Pons (tissue), 1 donor: ENCODE measurements around the gene MMP8.

ENCODE experiments used
- DNase-seq: peaks from one replicate; pipeline ENCODE4 v3.0.0-alpha.2; 2016; ENCODE audit warnings: low spot score

Gene MMP8

GRCh38 chr11:102719620-102720277 is 5.0 kb downstream of the MMP8 start:
- no peak for DNase-seq

- DNase-seq: no peak
These were observed 7.5 kb downstream of the MMP8 start for GRCh38 chr11:102717280-102717679.

GRCh38 chr11:102716527-102716926 is 8.2 kb downstream of the MMP8 start:
- no peak for DNase-seq

GRCh38 chr11:102712137-102712536 is 12.6 kb downstream of the MMP8 start:
- DNase-seq: no peak

- no peak for DNase-seq
These were observed 15.4 kb downstream of the MMP8 start for GRCh38 chr11:102709201-102709945.

GRCh38 chr11:102708654-102709053 is 16.1 kb downstream of the MMP8 start:
- DNase-seq: no peak

GRCh38 chr11:102705626-102706025 is 19.1 kb downstream of the MMP8 start, which contains the start of gene MMP27:
Gene MMP27, minus strand, starts transcription at chr11:102705769. Its CDS starts 55 bp downstream, at chr11:102705714.
- DNase-seq: no peak

- no peak for DNase-seq
These were observed 19.9 kb downstream of the MMP8 start for GRCh38 chr11:102704841-102705240.

- DNase-seq: no peak
These were observed 20.8 kb downstream of the MMP8 start for GRCh38 chr11:102703826-102704493.

GRCh38 chr11:102695201-102695600 is 29.6 kb downstream of the MMP8 start:
- DNase-seq: no peak

- no peak for DNase-seq
These were observed 39.0 kb downstream of the MMP8 start for GRCh38 chr11:102685754-102686153.

GRCh38 chr11:102685338-102685737 is 39.4 kb downstream of the MMP8 start:
- no peak for DNase-seq

GRCh38 chr11:102683277-102683676 is 41.5 kb downstream of the MMP8 start:
- no peak for DNase-seq

- DNase-seq: no peak
These were observed 43.8 kb downstream of the MMP8 start for GRCh38 chr11:102680945-102681344.

GRCh38 chr11:102678022-102678421 is 46.7 kb downstream of the MMP8 start:
- DNase-seq: no peak

GRCh38 chr11:102676084-102676483 is 48.7 kb downstream of the MMP8 start:
- DNase-seq: no peak

- no peak for DNase-seq
These were observed 55.1 kb downstream of the MMP8 start for GRCh38 chr11:102669664-102670063.

- peak; percentile 44 for DNase-seq
These were observed 58.3 kb downstream of the MMP8 start for GRCh38 chr11:102666331-102666957.

GRCh38 chr11:102664001-102664752 is 60.6 kb downstream of the MMP8 start:
- DNase-seq: no peak

- DNase-seq: no peak
These were observed 62.1 kb downstream of the MMP8 start for GRCh38 chr11:102662607-102663006.
